Panc1 (cell line): ENCODE data around the gene CRELD2. TPM values are rescaled to one million over a fixed set of nuclear protein-coding genes. Genes with fewer than 3 reads are reported as not detected.

Source experiments
- ATAC-seq: fragments of 200-7000 bp; cut with Tn5 transposase; 2 replicates; pipeline ENCODE4 v1.9.1; 2020; ENCODE audit warnings: mild to moderate bottlenecking, moderate library complexity
- BruUV-seq: library from RNA; stranded (reverse); fragments of 400-500 nt; replicated peaks from 2 replicates; lab custom pipeline; 2021; lab: Mats Ljungman, UMichigan
- CTCF ChIA-PET: fragments of 300-600 bp; sonication (Branson Sonifier 250); formaldehyde crosslinking; loops from one replicate; lab custom pipeline; 2022; ENCODE audit warnings: antibody characterized with exemption; lab: Charles Lee
- POLR2A ChIA-PET: fragments of 300-600 bp; sonication (Branson Sonifier 250); formaldehyde crosslinking; loops from one replicate; lab custom pipeline; 2022; ENCODE audit warnings: antibody characterized with exemption; lab: Charles Lee
- DNase-seq: peaks from one replicate; pipeline ENCODE4 v3.0.0-alpha.2; 2010; ENCODE audit warnings: low read depth, low spot score
- H3K27ac ChIP-seq: 2 replicates; pipeline ENCODE4 v1.5.1; 2011; ENCODE audit warnings: mild to moderate bottlenecking, low read length, inconsistent platforms
- H3K27me3 ChIP-seq: fragments of 200-500 bp; sonication (Bioruptor generic); 2 replicates; pipeline ENCODE4 v1.6.0; 2014; ENCODE audit warnings: low read length, inconsistent platforms; ENCODE audit not compliant: control insufficient read depth, insufficient read depth
- H3K36me3 ChIP-seq: fragments of 200-500 bp; sonication (Bioruptor generic); 2 replicates; pipeline ENCODE4 v1.5.1; 2014; ENCODE audit warnings: inconsistent platforms, mild to moderate bottlenecking, low read length, moderate library complexity; ENCODE audit not compliant: control insufficient read depth, insufficient read depth
- H3K4me1 ChIP-seq: 2 replicates; pipeline ENCODE4 v1.5.1; 2011; ENCODE audit warnings: inconsistent platforms, mild to moderate bottlenecking, low read length, moderate library complexity; ENCODE audit not compliant: control insufficient read depth, insufficient read depth
- H3K4me3 ChIP-seq, 2 experiments: 2 replicates each; pipeline ENCODE4 v1.5.1; 2011 to 2012; ENCODE audit warnings: low read depth in 2 of 2, low read length in 2 of 2, mild to moderate bottlenecking in 2 of 2, inconsistent platforms in 1 of 2, moderate library complexity in 1 of 2
- H3K9me3 ChIP-seq: fragments of 200-500 bp; sonication (Bioruptor generic); 2 replicates; pipeline ENCODE4 v1.5.1; 2014; ENCODE audit warnings: low read depth, mild to moderate bottlenecking, inconsistent platforms, low read length, moderate library complexity; ENCODE audit not compliant: control insufficient read depth, insufficient read depth
- CTCF ChIP-seq: fragments of 450-650 bp; IDR thresholded peaks from 2 replicates; pipeline ENCODE4 v1.5.1; 2017; ENCODE audit warnings: mild to moderate bottlenecking
- POLR2AphosphoS5 ChIP-seq: IDR thresholded peaks from 2 replicates; pipeline ENCODE4 v1.6.1; 2012; ENCODE audit warnings: mild to moderate bottlenecking, low read depth, low read length, moderate library complexity
- REST ChIP-seq, 2 experiments: IDR thresholded peaks; 2 replicates each; pipeline ENCODE4 v1.6.1; 2011 to 2012; ENCODE audit warnings: low read depth in 2 of 2, control low read depth in 1 of 2, low read length in 1 of 2, mild to moderate bottlenecking in 1 of 2, moderate library complexity in 1 of 2; ENCODE audit not compliant: insufficient read depth in 1 of 2
- SIN3A ChIP-seq: IDR thresholded peaks from 2 replicates; pipeline ENCODE4 v1.6.1; 2012; ENCODE audit warnings: low read depth, mild to moderate bottlenecking, low read length, moderate library complexity, borderline replicate concordance; ENCODE audit not compliant: insufficient read depth
- TCF7L2 ChIP-seq: IDR thresholded peaks from 2 replicates; pipeline ENCODE4 v1.6.1; 2011; ENCODE audit warnings: mild to moderate bottlenecking, low read depth, low read length, inconsistent platforms
- in situ Hi-C: cut with HindIII; loops from 2 replicates; pipeline ENCODE4 v1.10.0; 2016; ENCODE audit warnings: low sequenced_read_pairs, low pct_unique_long_range_greater_than_20kb
- intact Hi-C: fragments of 100-400 bp; cut with micrococcal nuclease; formaldehyde crosslinking; loops from one replicate; pipeline ENCODE4 v1.10.0; 2022; ENCODE audit not compliant: unreplicated experiment
- total RNA-seq: library from RNA; stranded (reverse); gene quantifications from one replicate; pipeline ENCODE4 v1.2.1, GENCODE V29; 2021; ENCODE audit not compliant: unreplicated experiment

CRELD2 gene
- total RNA-seq, 1 experiment from 2014 or later = 59.7 TPM

DNA sequence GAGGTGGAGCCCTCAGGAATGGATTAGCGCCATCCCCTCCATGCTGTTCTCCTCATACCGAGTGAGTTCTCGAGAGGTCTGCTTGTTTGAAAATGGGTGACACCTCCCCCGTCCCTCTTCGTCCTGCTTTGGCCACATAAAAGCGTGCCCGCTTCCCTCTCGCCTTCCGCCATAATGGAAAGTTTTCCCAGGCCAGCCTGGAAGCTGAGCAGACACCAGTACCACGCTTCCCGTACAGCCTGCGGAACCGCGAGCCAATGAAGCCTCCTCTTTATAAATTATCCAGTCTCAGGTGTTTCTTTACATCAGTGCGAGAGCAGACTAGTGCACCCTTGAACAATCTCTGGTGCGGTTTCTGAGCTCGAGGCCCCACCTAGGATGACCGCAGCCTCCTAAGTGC is 13.0 kb upstream of the CRELD2 start:
- no peak overlapping the region for H3K27ac ChIP-seq
- H3K36me3 ChIP-seq = no peaks in the 10 kb centered on the region
- no peak for ATAC-seq
- in situ Hi-C loops = no loop called here
- ChIA-PET POLR2A (no interaction called here), CTCF (no interaction called here)
- H3K4me1 ChIP-seq = no peaks in the 10 kb centered on the region
- H3K9me3 ChIP-seq = no peaks in the 10 kb centered on the region
- DNase-seq = no peak
- intact Hi-C loops = no loop called here
- no TSS peak for BruUV-seq
- TF ChIP-seq SIN3A = no peak
- no peak for TF ChIP-seq POLR2AphosphoS5
- TF ChIP-seq TCF7L2 = no peak
- no peak for TF ChIP-seq REST (IDR thresholded peaks at IDR 0.05; ENCODE audit: insufficient read depth in 1 of 2, low read depth in 2 of 2, low read length in 1 of 2)
- no peak for TF ChIP-seq CTCF
- no peaks in the 10 kb centered on the region for H3K27me3 ChIP-seq
- H3K4me3 ChIP-seq = no peak overlapping the region

GRCh38 chr22:49906071-49906798 is 12.2 kb upstream of the CRELD2 start:
- ChIA-PET POLR2A (no interaction called here), CTCF (no interaction called here)
- no peak for TF ChIP-seq SIN3A
- TF ChIP-seq POLR2AphosphoS5 = no peak
- TF ChIP-seq REST (IDR thresholded peaks at IDR 0.05; ENCODE audit: insufficient read depth in 1 of 2, low read depth in 2 of 2, low read length in 1 of 2) = no peak
- TF ChIP-seq CTCF = no peak
- TF ChIP-seq TCF7L2 = no peak
- in situ Hi-C loops = no loop called here
- no peak overlapping the region for H3K27ac ChIP-seq
- H3K4me1 ChIP-seq = no peaks in the 10 kb centered on the region
- intact Hi-C loops = no loop called here
- BruUV-seq = no TSS peak
- DNase-seq (no peak), ATAC-seq (no peak)
- H3K36me3 ChIP-seq = no peaks in the 10 kb centered on the region
- no peaks in the 10 kb centered on the region for H3K9me3 ChIP-seq
- no peak overlapping the region for H3K4me3 ChIP-seq
- no peaks in the 10 kb centered on the region for H3K27me3 ChIP-seq
